Astrocyte (in vitro differentiated cells and primary cell): ENCODE results near the gene SMAP1. TPM values are rescaled to one million over a fixed set of nuclear protein-coding genes. Genes with fewer than 3 reads are reported as not detected.
A peak's percentile ranks its signal among the peaks of the same experiment; 100 is the strongest.

Source experiments
- DNase-seq: peaks from one replicate; pipeline ENCODE4 v3.0.0-alpha.2; 2010; ENCODE audit warnings: low read depth
- FAIRE-seq: peaks from 2 replicates; lab custom pipeline; 2011; peaks lifted over from hg19 to GRCh38; lab: Jason Lieb, UNC
- H2AFZ ChIP-seq: 2 replicates; pipeline ENCODE4 v1.6.0; 2012; ENCODE audit warnings: low read depth, low read length, inconsistent platforms
- H3K27ac ChIP-seq: 2 replicates; pipeline ENCODE4 v1.5.1; 2011; ENCODE audit warnings: low read depth, low read length, inconsistent platforms
- H3K27me3 ChIP-seq: 2 replicates; pipeline ENCODE4 v1.6.0; 2011; ENCODE audit warnings: low read length, inconsistent platforms; ENCODE audit not compliant: insufficient read depth
- H3K36me3 ChIP-seq: 2 replicates; pipeline ENCODE4 v1.5.1; 2011; ENCODE audit warnings: low read length, inconsistent platforms; ENCODE audit not compliant: insufficient read depth
- H3K4me1 ChIP-seq: 2 replicates; pipeline ENCODE4 v1.5.1; 2011; ENCODE audit warnings: low read length, inconsistent platforms; ENCODE audit not compliant: insufficient read depth
- H3K4me2 ChIP-seq: 2 replicates; pipeline ENCODE4 v1.6.0; 2012; ENCODE audit warnings: low read length, inconsistent platforms
- H3K4me3 ChIP-seq: 2 replicates; pipeline ENCODE4 v1.5.1; 2011; ENCODE audit warnings: low read depth, mild to moderate bottlenecking, low read length, inconsistent platforms; ENCODE audit not compliant: insufficient read depth
- H3K79me2 ChIP-seq: 2 replicates; pipeline ENCODE4 v1.6.0; 2012; ENCODE audit warnings: mild to moderate bottlenecking, low read length, inconsistent platforms; ENCODE audit not compliant: insufficient read depth
- H3K9ac ChIP-seq: 2 replicates; pipeline ENCODE4 v1.6.0; 2012; ENCODE audit warnings: mild to moderate bottlenecking, low read length, inconsistent platforms
- H3K9me3 ChIP-seq: 2 replicates; pipeline ENCODE4 v1.5.1; 2012; ENCODE audit warnings: low read depth, mild to moderate bottlenecking, low read length, inconsistent platforms; ENCODE audit not compliant: insufficient read depth
- H4K20me1 ChIP-seq: 2 replicates; pipeline ENCODE4 v1.6.0; 2012; ENCODE audit warnings: low read length, inconsistent platforms; ENCODE audit not compliant: insufficient read depth
- H3K27ac Mint-ChIP-seq: one replicate; pipeline ENCODE4 v1.8.0; 2021; ENCODE audit warnings: mild to moderate bottlenecking, mixed read lengths; ENCODE audit not compliant: unreplicated experiment
- H3K27me3 Mint-ChIP-seq: one replicate; pipeline ENCODE4 v1.8.0; 2021; ENCODE audit warnings: low read depth, mixed read lengths; ENCODE audit not compliant: unreplicated experiment
- H3K36me3 Mint-ChIP-seq: one replicate; pipeline ENCODE4 v1.8.0; 2021; ENCODE audit warnings: low read depth, mixed read lengths; ENCODE audit not compliant: unreplicated experiment
- H3K4me1 Mint-ChIP-seq: one replicate; pipeline ENCODE4 v1.8.0; 2021; ENCODE audit warnings: low read depth, mixed read lengths; ENCODE audit not compliant: unreplicated experiment
- H3K4me3 Mint-ChIP-seq: one replicate; pipeline ENCODE4 v1.8.0; 2021; ENCODE audit warnings: mild to moderate bottlenecking, moderate library complexity, mixed read lengths; ENCODE audit not compliant: unreplicated experiment
- H3K9me3 Mint-ChIP-seq: one replicate; pipeline ENCODE4 v1.8.0; 2021; ENCODE audit warnings: mild to moderate bottlenecking, mixed read lengths; ENCODE audit not compliant: unreplicated experiment
- EZH2 ChIP-seq: IDR thresholded peaks from 2 replicates; pipeline ENCODE4 v1.6.1; 2012; ENCODE audit warnings: mild to moderate bottlenecking, low read length, inconsistent platforms; ENCODE audit not compliant: insufficient read depth
- total RNA-seq: library from RNA; stranded (reverse); gene quantifications from 2 replicates; pipeline ENCODE4 v1.2.1, GENCODE V29; 2021
- TF ChIP-seq, protein P1 (sequence below): IDR thresholded peaks from 2 replicates; pipeline ENCODE4 v1.5.1; 2011; ENCODE audit warnings: low read depth, mild to moderate bottlenecking, inconsistent platforms, low read length, moderate library complexity; ENCODE audit not compliant: insufficient read depth

The SMAP1 gene
- total RNA-seq, 1 donor from 2014 or later: 27.3 TPM

DNA sequence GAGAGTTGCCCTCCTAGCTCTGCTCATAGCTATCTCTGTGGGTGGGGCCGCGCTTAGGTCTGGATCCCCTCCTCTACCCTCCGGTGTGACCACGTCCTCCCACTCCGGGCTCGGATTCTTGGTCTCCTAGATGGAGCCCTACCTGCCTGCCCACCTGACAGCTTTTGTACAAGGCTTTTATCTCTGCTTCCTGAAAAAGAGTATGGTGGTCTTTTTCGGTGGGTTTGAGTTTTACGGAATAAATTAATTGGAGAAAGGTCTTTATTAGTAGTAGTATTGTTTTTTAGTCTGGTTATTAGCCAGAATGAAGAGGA lies 773 bp downstream of the SMAP1 start:
- Mint-ChIP-seq H3K4me1 (peaks cover 21% of the 10 kb centered on the region), H3K4me3 (peak overlapping the region; percentile 93), H3K36me3 (no peaks in the 10 kb centered on the region), H3K9me3 (no peaks in the 10 kb centered on the region), H3K27me3 (no peaks in the 10 kb centered on the region), H3K27ac (peak overlapping the region; percentile 60)
- TF ChIP-seq, protein P1, sequence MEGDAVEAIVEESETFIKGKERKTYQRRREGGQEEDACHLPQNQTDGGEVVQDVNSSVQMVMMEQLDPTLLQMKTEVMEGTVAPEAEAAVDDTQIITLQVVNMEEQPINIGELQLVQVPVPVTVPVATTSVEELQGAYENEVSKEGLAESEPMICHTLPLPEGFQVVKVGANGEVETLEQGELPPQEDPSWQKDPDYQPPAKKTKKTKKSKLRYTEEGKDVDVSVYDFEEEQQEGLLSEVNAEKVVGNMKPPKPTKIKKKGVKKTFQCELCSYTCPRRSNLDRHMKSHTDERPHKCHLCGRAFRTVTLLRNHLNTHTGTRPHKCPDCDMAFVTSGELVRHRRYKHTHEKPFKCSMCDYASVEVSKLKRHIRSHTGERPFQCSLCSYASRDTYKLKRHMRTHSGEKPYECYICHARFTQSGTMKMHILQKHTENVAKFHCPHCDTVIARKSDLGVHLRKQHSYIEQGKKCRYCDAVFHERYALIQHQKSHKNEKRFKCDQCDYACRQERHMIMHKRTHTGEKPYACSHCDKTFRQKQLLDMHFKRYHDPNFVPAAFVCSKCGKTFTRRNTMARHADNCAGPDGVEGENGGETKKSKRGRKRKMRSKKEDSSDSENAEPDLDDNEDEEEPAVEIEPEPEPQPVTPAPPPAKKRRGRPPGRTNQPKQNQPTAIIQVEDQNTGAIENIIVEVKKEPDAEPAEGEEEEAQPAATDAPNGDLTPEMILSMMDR: no peak
- no peak for TF ChIP-seq EZH2
- Histone ChIP-seq H3K36me3 (no peaks in the 10 kb centered on the region), H2AFZ (peak overlapping the region; percentile 98), H3K4me2 (peak overlapping the region; percentile 90), H3K27me3 (peaks cover 3% of the 10 kb centered on the region), H4K20me1 (peaks cover 36% of the 10 kb centered on the region), H3K27ac (no peak overlapping the region), H3K9ac (peak overlapping the region; percentile 87), H3K4me3 (peak overlapping the region; percentile 85), H3K4me1 (peaks cover 6% of the 10 kb centered on the region), H3K9me3 (no peaks in the 10 kb centered on the region), H3K79me2 (peaks cover 48% of the 10 kb centered on the region)
- DNase-seq (no peak), FAIRE-seq (no peak)

DNA sequence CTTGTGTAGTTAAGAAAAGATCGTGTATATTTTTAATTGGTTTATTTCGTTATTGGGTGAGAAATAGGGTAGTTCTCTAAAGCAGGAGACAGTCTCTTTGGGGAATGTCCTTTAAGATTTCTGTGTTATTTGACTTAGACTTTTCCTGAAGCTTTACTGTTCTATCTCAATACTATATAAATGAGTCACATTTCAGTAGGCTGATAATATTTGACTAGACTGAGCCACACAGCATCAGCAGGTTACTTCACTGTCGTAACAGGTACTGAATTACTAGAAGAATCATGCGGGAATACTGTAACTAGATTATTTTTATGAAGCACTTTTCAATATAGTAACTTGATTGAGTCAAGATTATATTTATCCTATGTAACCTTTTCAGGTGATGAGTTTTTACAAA lies 1.4 kb downstream of the SMAP1 start:
- no peak overlapping the region for H3K9ac ChIP-seq
- no peak overlapping the region for H2AFZ ChIP-seq

DNA sequence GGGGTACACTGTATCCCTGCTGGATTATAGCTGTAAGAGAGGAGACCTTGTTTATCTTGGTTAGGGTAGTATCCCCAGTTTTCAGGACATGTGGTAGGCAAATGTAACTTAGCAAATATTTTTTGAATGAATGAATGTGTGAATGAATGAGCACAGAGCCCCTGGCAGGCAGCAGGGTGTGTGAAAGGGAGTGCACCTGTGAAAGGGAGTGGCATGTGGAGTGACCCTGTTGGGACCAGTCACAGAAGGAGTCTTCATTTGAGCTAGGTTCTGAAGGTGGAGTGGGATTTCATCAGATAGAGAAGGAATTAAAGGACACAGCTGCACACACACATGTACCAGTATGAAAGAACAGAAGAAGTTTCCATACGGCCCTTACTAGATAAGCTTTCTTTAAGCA lies 4.9 kb downstream of the SMAP1 start:
- Mint-ChIP-seq H3K27me3 (no peaks in the 10 kb centered on the region), H3K36me3 (no peaks in the 10 kb centered on the region), H3K4me3 (no peak overlapping the region), H3K27ac (no peak overlapping the region), H3K9me3 (no peaks in the 10 kb centered on the region), H3K4me1 (peaks cover 23% of the 10 kb centered on the region)
- H4K20me1 ChIP-seq: peaks cover 54% of the 10 kb centered on the region
- H3K9me3 ChIP-seq: no peaks in the 10 kb centered on the region
- H3K27me3 ChIP-seq: no peaks in the 10 kb centered on the region
- no peak overlapping the region for H3K27ac ChIP-seq
- no peak overlapping the region for H3K4me2 ChIP-seq
- no peak overlapping the region for H3K9ac ChIP-seq
- FAIRE-seq: no peak
- peaks cover 66% of the 10 kb centered on the region for H3K79me2 ChIP-seq
- TF ChIP-seq, protein P1: no peak
- TF ChIP-seq EZH2: no peak
- H3K4me3 ChIP-seq: no peak overlapping the region
- H3K4me1 ChIP-seq: peaks cover 3% of the 10 kb centered on the region
- DNase-seq: no peak
- H2AFZ ChIP-seq: no peak overlapping the region
- H3K36me3 ChIP-seq: no peaks in the 10 kb centered on the region

More for the DNA sequence above, 1.4 kb downstream of the SMAP1 start:
- FAIRE-seq (no peak), DNase-seq (no peak)
- Histone ChIP-seq H4K20me1 (peaks cover 38% of the 10 kb centered on the region), H3K27ac (no peak overlapping the region), H3K27me3 (peaks cover 3% of the 10 kb centered on the region), H3K79me2 (peaks cover 51% of the 10 kb centered on the region), H3K4me2 (peak overlapping the region; percentile 90), H3K4me1 (peaks cover 6% of the 10 kb centered on the region), H3K36me3 (no peaks in the 10 kb centered on the region), H3K9me3 (no peaks in the 10 kb centered on the region), H3K4me3 (peak overlapping the region; percentile 85)
- Mint-ChIP-seq H3K4me1 (peaks cover 24% of the 10 kb centered on the region), H3K9me3 (no peaks in the 10 kb centered on the region), H3K4me3 (peak overlapping the region; percentile 93), H3K36me3 (no peaks in the 10 kb centered on the region), H3K27ac (no peak overlapping the region), H3K27me3 (no peaks in the 10 kb centered on the region)
- TF ChIP-seq, protein P1: no peak
- TF ChIP-seq EZH2: no peak
